HG03571 (cell line): ENCODE data around the gene STX2.
"Not testable (repeated sequence)": the region's sequence is repeated elsewhere in the genome, so short reads cannot be mapped to it uniquely, and the experiment has no call there.

ENCODE experiments used
- ATAC-seq: cut with Tn5 transposase; IDR thresholded peaks from one replicate; pipeline ENCODE4 v1.9.1; 2021; ENCODE audit not compliant: unreplicated experiment

The STX2 gene

DNA sequence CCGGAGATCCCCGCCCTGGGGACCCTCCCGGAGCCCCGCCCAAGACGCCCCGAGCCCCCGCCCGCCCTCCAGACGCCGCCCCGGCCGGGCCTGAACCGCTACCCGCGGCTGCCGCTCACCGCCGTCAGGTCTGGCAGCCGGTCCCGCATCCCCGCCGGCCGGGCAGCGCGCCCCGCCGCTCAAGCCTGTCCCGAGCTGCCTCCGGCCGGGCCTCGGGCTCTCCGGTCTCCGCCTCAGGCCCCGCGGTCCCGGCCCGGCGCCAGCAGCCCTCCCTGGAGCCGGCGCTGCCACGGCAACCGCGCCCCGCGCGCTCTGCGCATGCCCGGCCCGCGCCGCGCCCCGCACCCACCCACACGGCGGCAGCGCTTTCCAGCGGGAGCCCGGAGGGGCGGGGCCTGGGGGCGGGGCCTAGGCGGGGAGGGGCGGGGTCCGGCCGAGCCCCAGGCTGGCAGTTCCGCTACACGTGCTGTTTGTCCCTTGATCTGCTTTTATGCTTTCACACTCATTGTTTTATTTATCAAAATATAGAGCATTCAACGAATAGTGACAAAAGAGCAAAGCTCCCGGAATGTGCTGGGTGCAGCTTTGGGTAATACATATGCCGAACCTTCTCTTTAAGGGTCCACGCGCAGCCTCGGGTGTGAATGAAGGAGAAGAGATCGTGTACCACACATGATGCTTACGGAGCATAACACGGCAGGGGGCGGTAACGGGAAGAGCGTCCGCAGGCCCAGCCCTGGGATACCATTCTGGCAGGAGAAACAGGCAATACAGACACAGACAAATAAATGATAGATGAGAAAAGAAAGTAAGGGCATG, at the start of gene STX2:
Gene STX2 (minus strand): TSS at position 300 of the 819 bp plus-strand sequence. CDS start 151 bp downstream, at position 149.
- peak; percentile 80 for ATAC-seq

DNA sequence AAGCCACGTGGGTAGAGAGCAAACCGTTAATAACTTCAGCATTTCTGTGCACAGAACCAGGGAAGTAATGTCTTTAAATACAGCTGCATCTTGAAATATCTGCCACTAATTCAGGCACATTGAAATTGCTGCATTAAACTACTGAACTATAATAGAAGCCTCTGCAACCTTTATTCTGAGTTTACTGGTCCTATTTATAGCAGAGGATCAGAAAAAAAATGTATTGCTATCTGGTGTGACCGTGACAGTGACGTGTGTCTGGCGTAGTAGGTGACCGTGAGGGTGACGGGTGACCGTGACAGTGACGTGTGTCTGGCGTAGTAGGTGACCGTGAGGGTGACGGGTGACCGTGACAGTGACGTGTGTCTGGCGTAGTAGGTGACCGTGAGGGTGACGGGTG, 48.1 kb upstream of the STX2 start:
- ATAC-seq, result not testable (repeated sequence)

DNA sequence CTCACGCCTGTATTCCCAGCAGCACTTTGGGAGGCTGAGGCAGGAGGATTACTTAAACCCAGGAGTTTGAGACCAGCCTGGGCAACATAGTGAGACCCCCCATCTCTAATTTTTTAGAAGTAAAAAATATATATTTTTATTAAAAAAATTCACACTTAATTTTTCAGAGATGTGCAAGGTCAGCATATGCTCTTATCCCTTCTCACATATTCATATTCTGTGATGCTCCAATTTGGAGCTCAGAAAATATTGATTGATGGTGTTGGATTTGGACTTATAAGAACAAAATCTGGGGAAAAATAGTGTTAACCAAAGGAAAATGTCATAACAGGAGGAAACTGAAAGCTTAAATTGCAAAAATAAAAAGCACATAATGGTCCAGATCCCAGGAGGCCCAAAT, 42.5 kb upstream of the STX2 start:
- ATAC-seq, result no peak

DNA sequence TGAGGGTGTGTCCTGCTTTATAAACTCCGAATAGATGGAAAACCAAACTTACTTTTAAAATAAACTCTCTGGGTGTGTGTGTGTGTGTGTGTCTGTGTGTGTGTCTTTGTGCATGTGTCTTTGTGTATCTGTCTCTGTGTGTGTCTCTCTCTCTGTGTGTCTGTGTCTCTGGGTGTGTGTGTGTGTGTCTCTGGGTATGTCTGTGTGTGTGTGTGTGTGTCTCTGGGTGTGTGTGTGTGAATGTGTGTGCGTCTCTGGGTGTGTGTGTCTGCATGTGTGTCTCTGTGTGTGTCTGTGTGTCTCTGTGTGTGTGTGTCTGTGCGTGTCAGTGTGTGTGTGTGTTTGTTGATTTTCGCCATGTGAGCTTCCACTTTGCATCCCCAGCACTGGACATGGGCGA, 42.0 kb upstream of the STX2 start:
- no peak for ATAC-seq

DNA sequence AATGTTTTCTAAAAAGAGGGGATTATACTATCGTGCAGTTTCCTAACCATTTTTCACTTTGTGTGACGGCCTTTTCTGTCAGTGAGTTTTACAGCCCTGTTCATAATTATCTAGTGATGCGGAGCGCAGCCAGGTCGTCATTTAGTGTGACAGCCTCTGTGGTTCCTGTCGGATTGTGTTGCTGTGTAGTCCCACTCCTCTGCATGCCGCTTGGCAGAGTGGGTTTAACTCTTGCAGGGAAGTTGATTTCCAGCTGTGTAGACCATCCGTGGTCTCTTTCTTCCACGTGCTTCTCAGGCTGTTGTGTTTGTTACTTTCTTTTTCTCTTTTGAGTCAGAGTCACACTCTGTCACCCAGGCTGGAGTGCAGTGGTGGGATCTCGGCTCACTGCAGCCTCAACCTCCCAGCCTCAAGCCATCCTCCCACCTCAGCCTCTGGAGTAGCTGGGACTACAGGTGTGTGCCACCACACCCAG, 41.4 kb upstream of the STX2 start:
- peak; percentile 33 for ATAC-seq

DNA sequence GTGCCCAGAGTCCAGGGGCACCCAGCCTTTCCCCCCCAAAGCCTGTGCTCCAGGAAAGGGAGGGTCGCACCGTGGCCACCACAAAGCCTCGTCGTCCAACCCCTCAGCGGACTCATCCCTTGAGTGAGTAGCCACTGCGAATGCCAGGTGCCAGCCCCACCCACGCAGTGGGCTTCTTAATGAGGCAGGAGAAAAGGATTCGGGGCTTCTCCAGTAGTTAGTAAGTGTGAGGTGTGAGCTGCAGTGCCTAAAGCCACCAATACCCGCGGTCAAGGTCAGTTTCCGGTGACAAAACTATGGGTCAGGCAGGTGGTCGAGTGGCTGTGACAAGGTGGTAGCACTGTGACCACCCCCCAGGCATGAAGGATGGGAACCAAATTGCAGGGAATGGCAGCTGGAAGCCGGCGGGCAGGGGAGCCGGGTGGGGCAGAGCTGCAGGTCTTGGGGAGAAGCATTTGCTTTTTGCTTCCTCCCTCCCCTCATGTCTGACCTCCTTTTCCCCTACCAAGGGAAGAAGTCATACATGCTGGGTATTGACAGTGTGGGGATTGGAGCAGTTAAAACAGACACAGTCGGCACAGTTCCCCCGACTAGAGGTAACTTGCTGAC, 40.8 kb upstream of the STX2 start:
- ATAC-seq, result no peak

GRCh38 chr12:130879212-130879686, 40.2 kb upstream of the STX2 start:
- peak; percentile 78 for ATAC-seq

DNA sequence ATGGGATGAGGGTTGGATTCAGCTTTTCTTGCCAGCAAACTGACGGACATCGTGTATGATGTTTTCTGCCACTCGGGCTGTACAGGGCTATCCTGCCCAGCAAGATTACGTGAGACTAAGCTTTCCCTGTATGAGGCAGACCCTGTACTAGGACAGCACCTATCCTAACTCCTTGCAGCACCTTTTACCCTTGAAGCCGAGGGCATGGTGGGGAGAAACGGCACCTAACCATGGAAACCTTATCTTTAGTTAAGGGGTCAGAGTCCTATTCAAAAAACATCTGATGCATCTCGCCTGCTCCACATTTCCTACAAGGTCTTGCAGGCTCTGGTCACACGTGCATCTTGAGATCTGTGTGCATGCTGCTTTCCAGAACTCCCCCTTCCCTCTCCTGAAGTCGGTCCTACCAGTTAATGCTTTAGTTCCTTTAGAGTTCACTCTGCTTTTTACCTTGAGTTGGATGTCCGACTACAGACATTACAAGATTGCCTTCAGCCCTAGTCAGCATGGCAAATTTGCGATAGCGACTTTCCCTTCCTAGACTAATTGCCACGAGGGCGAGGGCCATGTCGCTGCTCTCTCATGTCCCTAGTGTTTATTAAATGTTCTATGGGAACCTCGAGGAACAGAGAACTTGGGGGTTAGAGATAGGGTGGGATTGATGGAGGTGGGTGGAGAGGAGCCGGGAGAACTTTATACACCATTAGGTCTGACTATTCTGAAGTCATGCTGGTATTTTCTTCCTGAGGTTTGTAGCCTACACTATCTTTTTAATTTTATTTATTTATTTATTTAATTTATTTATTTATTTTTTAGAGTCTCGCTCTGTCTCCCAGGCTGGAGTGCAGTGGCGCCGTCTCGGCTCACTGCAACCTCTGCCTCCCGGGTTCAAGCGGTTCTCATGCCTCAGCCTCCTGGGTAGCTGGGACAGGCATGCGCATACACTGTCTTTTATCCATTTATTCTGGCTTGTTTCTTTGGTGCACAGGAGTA, 39.4 kb upstream of the STX2 start:
- no peak for ATAC-seq

DNA sequence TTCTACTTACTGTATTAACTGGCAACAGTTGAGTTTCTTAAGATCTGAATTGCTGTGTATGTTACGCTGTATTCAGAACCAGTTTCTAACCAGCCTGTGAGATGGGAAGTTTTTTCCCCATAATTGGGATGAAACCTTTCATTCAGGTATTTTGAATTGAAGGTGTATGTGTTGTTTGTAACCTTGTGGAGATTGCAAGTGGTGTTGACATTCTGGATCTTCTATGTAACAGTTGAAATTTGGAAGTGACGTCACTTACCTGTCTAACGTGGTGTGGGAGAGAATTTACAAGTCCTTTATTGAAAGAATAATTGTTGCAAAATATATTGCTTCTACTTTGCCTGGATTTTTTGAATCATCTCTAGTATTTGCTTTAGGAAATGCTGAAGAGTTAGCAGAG, 38.3 kb upstream of the STX2 start:
- ATAC-seq, result no peak

GRCh38 chr12:130876758-130877157, 37.7 kb upstream of the STX2 start:
- ATAC-seq, result no peak

GRCh38 chr12:130876297-130876696, 37.2 kb upstream of the STX2 start:
- ATAC-seq, result no peak

GRCh38 chr12:130875708-130876107, 36.7 kb upstream of the STX2 start:
- not testable (repeated sequence) for ATAC-seq

DNA sequence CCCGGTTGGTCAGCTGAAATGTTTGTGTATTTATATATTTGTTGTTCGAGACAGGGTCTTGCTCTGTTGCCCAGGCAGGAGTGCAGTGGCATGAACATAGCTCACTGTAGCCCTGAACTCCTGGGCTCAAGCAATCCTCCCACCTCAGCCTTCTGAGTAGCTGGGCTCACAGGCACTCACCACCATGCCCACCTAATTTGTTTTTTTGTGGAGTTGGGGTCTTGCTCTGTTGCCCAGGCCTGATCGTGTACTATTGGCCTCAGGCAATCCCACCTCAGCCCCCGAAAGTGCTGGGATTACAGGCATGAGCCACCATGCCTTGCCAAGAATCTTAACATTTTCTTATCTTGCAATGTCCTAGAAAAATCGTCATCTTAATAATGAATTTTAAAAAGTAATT, 36.1 kb upstream of the STX2 start:
- no peak for ATAC-seq

GRCh38 chr12:130874696-130875095, 35.6 kb upstream of the STX2 start:
- no peak for ATAC-seq

DNA sequence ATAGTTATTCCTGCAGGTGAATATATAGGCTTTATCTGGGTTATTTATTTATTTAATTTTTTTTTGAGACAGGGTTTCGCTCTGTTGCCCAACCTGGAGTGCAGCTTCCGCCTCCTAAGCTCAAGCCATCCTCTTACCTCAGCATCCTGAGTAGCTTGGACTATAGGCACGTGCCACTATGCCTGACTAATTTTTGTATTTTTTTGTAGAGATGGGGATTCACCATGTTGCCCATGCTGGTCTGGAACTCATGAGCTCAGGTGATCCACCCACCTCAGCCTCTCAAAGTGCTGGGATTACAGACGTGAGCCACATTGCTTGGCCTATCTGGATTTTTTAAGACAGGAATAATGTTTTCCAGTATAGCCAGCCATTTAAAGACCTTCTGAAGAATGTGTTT, 34.8 kb upstream of the STX2 start:
- no peak for ATAC-seq

DNA sequence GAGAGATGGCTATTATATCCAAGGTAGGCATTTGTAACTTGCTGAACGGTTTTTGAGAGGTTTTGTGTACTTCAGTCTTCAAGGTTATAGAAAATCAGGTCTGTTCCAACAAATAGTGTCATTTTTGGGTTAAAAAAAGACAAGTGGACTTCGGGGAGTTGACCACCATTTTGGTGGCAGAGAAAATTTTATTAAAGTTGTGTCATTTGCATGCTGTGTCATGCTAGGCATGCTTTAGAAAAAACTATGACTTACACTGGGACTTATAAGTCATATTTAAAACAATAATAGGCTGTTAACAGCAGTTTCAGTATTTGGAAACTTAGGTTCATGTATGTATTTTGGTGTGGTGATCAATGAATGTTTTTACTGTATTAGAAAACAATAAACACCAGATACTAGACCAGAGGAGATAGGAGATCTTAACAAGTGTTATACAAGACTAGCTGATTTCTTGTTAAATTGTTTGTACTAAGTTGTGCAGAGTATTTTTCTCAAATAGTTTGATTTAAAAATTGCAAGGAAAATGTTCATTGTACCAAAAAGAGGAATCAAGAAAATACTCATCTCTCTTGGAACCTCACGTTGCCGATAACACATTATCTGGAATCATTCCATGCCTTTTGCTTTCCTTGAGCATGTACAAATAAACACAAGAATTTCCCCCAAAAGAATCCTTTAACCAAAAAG, 34.2 kb upstream of the STX2 start:
- ATAC-seq, result no peak

GRCh38 chr12:130872179-130873096, 33.4 kb upstream of the STX2 start:
- ATAC-seq, result peak; percentile 22

GRCh38 chr12:130871286-130872178, 32.5 kb upstream of the STX2 start, which contains the start of gene RAN:
RAN (plus strand) TSS chr12:130872066; CDS start chr12:130872594, 528 bp downstream.
- peak; percentile 74 for ATAC-seq
